AG08395 (cell line): ENCODE measurements around the gene RNF34.

Experiments used
- DNase-seq: peaks from one replicate; pipeline ENCODE4 v3.0.0; 2012; ENCODE audit warnings: mixed read lengths, low spot score

Gene RNF34

GRCh38 chr12:121466794-121467637 is 67.1 kb downstream of the RNF34 start:
- peak; percentile 96 for DNase-seq

- DNase-seq: peak; percentile 18
These were observed 68.0 kb downstream of the RNF34 start for GRCh38 chr12:121467638-121468498.

GRCh38 chr12:121468499-121468801 is 68.5 kb downstream of the RNF34 start:
- no peak for DNase-seq

- DNase-seq: no peak
These were observed 70.8 kb downstream of the RNF34 start for GRCh38 chr12:121470751-121471150.

- no peak for DNase-seq
These were observed 72.4 kb downstream of the RNF34 start for GRCh38 chr12:121472150-121472905.
